NCI-H128 (cell line): ENCODE data around the gene SLC25A33.

ENCODE experiments used
- DNase-seq: peaks from one replicate; lab custom pipeline; 2025; ENCODE audit not compliant: unreplicated experiment; lab: John Stamatoyannopoulos, UW

The SLC25A33 gene

GRCh38 chr1:9586147-9586766 is 47.0 kb downstream of the SLC25A33 start:
- no peak for DNase-seq

- DNase-seq, result peak; percentile 94
Measured at GRCh38 chr1:9588551-9589143, 49.4 kb downstream of the SLC25A33 start, which contains the start of gene TMEM201. Gene TMEM201 (plus strand): TSS chr1:9588911. CDS start chr1:9588931, 20 bp downstream.

GRCh38 chr1:9589144-9589718 is 50.0 kb downstream of the SLC25A33 start:
- no peak for DNase-seq

- no peak for DNase-seq
Measured at GRCh38 chr1:9589719-9590157, 50.5 kb downstream of the SLC25A33 start.

GRCh38 chr1:9590201-9590600 is 50.9 kb downstream of the SLC25A33 start:
- DNase-seq, result no peak

GRCh38 chr1:9590945-9591668 is 51.8 kb downstream of the SLC25A33 start:
- no peak for DNase-seq

GRCh38 chr1:9591669-9592509 is 52.6 kb downstream of the SLC25A33 start:
- DNase-seq, result no peak

GRCh38 chr1:9592510-9593075 is 53.3 kb downstream of the SLC25A33 start:
- DNase-seq, result no peak

- DNase-seq, result no peak
Measured at GRCh38 chr1:9593147-9593491, 53.9 kb downstream of the SLC25A33 start.

- peak; percentile 55 for DNase-seq
Measured at GRCh38 chr1:9593492-9594465, 54.5 kb downstream of the SLC25A33 start.

- no peak for DNase-seq
Measured at GRCh38 chr1:9594471-9595155, 55.3 kb downstream of the SLC25A33 start.

- no peak for DNase-seq
Measured at GRCh38 chr1:9595156-9595967, 56.1 kb downstream of the SLC25A33 start.

- no peak for DNase-seq
Measured at GRCh38 chr1:9595968-9596340, 56.7 kb downstream of the SLC25A33 start.

GRCh38 chr1:9596415-9597123 is 57.3 kb downstream of the SLC25A33 start:
- no peak for DNase-seq

- DNase-seq, result no peak
Measured at GRCh38 chr1:9597361-9598315, 58.4 kb downstream of the SLC25A33 start.

GRCh38 chr1:9598316-9598700 is 59.0 kb downstream of the SLC25A33 start:
- no peak for DNase-seq
